GM11168 (cell line): ENCODE measurements around the gene HSF2BP.
"Not testable (repeated sequence)": the region's sequence is repeated elsewhere in the genome, so short reads cannot be mapped to it uniquely, and the experiment has no call there.

ENCODE experiments used
- in situ Hi-C: fragments of 300-500 bp; cut with MboI; formaldehyde crosslinking; loops from one replicate; pipeline ENCODE4 v1.12.0; 2022; ENCODE audit warnings: low sequenced_read_pairs; ENCODE audit not compliant: unreplicated experiment

The HSF2BP gene

GRCh38 chr21:43626390-43626789, 32.9 kb downstream of the HSF2BP start:
- in situ Hi-C loops, result loop anchor here (25.0 kb wide), 1 partner anchor 314 kb away; no protein-coding TSS in a partner anchor

- in situ Hi-C loops, result no loop called here
Observed at GRCh38 chr21:43624339-43624738, 34.9 kb downstream of the HSF2BP start.

- in situ Hi-C loops, result no loop called here
Observed at GRCh38 chr21:43623588-43623987, 35.7 kb downstream of the HSF2BP start.

GRCh38 chr21:43622796-43623195, 36.5 kb downstream of the HSF2BP start:
- in situ Hi-C loops, result no loop called here

- in situ Hi-C loops, result no loop called here
Observed at GRCh38 chr21:43619856-43620255, 39.4 kb downstream of the HSF2BP start.

GRCh38 chr21:43619344-43619743, 39.9 kb downstream of the HSF2BP start:
- in situ Hi-C loops, result no loop called here

- in situ Hi-C loops, result no loop called here
Observed at GRCh38 chr21:43618940-43619339, 40.3 kb downstream of the HSF2BP start.

- in situ Hi-C loops, result not testable (repeated sequence)
Observed at GRCh38 chr21:43616861-43617260, 42.4 kb downstream of the HSF2BP start.

- in situ Hi-C loops, result no loop called here
Observed at GRCh38 chr21:43614839-43615238, 44.4 kb downstream of the HSF2BP start.

- in situ Hi-C loops, result no loop called here
Observed at GRCh38 chr21:43613755-43614638, 45.3 kb downstream of the HSF2BP start.

- in situ Hi-C loops, result no loop called here
Observed at GRCh38 chr21:43611598-43612369, 47.5 kb downstream of the HSF2BP start.

GRCh38 chr21:43609501-43610340, 49.6 kb downstream of the HSF2BP start:
- in situ Hi-C loops, result no loop called here

- in situ Hi-C loops, result no loop called here
Observed at GRCh38 chr21:43608664-43609063, 50.6 kb downstream of the HSF2BP start.

GRCh38 chr21:43608225-43608624, 51.1 kb downstream of the HSF2BP start:
- in situ Hi-C loops, result no loop called here

- in situ Hi-C loops, result no loop called here
Observed at GRCh38 chr21:43605320-43606215, 53.7 kb downstream of the HSF2BP start.

- in situ Hi-C loops, result no loop called here
Observed at GRCh38 chr21:43604505-43605204, 54.6 kb downstream of the HSF2BP start.

GRCh38 chr21:43603641-43604504, 55.4 kb downstream of the HSF2BP start:
- in situ Hi-C loops, result no loop called here

- in situ Hi-C loops, result no loop called here
Observed at GRCh38 chr21:43603233-43603626, 56.1 kb downstream of the HSF2BP start.
